Measurements from ENCODE around the gene ENDOV.

The ENDOV gene

DNA sequence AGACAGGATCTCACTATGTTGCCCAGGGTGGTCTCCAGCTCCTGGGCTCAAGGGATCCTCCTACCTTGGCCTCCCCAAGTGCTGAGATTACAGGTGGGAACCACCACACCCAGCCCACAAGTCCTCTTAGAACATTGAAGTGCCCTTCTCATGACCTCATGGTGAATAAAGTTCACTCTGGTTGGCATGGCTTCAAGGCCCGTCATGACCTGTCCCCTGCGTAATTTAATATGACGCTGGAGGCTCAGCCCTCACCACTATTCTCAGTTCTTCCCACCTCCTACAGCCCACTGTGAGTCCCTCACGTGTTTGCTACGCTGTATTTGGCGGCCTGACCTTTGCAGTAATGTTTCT, 1.9 kb downstream of the ENDOV start:
- DNase-seq = no peak

DNA sequence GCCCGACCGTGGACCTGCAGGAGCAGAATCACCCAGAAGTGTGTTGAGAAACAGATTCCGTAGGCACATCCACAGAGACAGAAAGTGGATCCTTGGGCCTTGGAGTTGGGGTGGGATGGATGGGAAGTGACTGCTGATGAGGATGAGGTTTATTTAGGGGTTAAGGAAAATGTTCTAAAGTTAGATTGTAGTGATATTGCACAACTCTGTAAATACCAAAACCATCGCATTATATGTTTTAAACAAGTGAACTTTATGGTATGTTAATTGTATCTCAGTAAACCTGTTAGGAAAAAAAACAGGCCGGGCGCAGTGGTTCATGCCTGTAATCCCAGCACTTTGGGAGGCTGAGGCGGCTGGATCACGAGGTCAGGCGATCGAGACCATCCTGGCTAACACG, 3.6 kb downstream of the ENDOV start:
- DNase-seq = no peak

DNA sequence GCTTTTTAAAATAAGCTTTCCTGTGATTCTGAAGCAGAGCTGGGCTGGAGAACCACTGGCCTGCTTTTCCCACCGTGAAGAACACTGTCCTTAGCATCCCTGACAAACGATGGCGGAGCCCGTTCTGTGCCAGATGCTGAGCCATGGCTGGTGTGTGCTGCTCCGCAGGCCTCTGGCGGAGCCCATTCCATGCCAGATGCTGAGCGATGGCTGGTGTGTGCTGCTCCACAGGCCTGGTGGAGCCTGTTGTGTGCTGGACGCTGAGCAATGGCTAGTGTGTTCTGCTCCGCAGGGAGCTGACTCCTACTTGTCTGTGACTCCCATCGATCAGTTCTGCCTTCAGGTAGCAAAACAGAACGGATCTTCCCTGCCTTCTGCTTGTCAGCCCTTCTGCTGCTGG, 4.3 kb downstream of the ENDOV start:
- DNase-seq = no peak

DNA sequence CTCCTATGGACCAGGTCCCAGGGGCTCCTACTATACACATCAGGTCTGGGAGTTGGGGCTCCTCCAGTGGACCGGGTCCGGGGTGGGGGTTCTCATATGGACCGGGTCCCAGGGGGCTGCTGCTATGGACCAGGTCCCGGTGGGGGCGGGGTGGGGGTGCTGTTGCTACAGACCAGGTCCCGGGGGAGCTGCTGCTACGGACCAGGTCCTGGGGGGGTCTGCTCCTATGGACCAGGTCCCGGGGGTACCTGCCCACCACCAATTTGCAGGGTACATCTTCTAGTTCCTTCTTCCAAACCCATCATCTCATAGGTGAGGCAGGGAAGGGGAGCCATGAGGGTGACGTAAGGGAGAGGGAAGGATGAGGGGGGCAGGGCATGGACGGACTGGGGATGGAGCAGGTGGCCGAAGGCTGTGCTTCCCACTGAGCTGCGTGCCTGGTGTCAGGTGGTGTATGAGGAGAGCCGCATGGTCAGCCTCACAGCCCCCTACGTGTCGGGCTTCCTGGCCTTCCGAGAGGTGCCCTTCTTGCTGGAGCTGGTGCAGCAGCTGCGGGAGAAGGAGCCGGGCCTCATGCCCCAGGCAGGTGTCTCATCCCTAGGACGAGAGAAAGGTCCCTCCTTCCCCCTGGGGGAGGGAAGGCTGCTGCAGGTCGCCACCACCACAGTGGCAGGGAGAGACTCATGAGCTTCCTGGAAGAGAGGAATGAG, 6.6 kb downstream of the ENDOV start:
- DNase-seq = no peak

DNA sequence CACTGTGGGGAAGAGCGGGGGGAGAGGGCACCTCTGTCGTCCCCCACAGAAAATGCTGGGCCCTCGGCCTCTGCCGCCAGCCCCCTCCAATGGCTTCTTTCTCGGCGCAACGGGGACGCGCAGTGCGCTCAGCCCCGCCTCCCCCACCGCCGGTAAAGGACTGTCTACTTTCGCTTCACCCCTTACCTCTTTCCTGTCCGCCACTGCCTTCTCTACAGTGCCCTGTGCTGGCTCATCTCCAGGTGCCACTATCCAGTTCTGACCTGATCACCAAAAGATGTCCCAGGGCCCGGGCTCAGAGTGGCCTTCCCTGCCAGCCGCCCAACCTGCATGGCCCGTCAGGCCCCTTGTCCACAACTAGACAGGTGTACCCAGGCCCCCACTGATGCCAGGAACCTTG, 7.3 kb downstream of the ENDOV start:
- no peak for DNase-seq

DNA sequence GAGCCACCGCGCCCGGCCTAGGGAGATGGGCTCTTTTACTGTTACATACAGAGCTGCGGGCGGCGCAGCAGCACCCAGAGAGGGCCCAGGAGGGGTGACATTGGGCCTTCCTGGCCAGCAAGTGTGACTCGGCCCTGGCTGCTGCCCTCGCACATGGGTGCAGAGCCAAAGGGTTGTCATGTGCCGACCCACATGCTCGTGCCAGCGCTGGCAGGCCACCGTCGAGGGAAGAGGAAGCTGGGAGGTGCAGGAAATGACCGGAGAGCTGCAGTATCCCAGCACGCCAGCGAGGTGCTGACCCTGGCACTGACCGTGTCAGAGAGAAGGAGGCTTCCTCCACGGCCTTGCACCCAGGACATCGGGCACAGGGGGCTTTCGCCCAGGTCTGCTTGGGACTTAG, 8.0 kb downstream of the ENDOV start:
- no peak for DNase-seq

DNA sequence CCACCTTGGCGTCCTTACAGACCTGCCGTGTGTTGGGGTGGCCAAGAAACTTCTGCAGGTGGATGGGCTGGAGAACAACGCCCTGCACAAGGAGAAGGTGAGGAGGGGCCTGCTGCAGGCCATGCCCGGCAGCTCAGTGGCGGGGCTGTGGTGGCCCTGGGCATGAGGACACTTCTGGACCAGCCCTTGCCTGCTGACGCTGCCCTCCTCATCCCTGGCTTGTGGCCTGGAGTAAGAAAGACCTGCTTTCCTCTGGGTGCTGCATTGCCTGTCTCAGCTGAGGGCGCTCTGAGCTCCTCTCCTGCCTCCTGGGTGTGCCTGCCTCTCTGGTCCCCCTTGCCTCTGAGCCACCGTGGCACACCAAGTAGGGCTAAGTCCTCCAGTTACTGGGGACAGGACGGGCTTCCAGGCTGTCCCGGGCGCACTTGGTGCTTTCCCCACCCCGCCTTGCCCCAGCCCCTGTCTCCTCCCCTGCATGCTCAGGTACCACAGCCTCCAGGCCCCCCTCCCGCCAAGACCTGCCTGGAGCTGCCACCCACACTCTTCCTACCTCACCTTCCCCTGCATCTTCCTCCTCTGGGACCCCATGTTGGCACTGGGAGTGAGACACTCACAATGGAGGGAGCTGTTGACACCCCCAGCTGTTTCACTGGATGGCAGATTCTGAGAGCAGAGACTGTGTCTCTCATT, 8.7 kb downstream of the ENDOV start:
- DNase-seq = no peak

DNA sequence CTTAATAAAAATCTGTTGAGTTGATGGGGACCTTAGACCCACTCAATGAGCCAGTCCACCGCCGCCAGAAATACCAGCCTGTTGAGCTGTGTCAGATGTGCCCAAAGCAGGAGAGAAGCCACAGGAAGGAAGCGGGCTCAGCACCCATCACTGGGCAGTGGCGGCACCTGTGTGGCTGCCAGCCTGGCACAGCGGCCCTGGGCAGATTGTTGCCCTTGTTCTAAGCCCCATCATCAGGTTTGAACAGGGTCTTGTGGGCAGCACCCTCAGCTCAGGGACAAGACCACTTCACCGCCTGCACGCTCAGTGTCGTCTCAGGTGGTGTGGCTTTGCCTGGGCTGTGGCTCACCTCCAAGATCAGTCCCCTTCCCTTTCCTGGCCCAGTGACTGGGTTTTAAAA, 9.3 kb downstream of the ENDOV start:
- DNase-seq = no peak

DNA sequence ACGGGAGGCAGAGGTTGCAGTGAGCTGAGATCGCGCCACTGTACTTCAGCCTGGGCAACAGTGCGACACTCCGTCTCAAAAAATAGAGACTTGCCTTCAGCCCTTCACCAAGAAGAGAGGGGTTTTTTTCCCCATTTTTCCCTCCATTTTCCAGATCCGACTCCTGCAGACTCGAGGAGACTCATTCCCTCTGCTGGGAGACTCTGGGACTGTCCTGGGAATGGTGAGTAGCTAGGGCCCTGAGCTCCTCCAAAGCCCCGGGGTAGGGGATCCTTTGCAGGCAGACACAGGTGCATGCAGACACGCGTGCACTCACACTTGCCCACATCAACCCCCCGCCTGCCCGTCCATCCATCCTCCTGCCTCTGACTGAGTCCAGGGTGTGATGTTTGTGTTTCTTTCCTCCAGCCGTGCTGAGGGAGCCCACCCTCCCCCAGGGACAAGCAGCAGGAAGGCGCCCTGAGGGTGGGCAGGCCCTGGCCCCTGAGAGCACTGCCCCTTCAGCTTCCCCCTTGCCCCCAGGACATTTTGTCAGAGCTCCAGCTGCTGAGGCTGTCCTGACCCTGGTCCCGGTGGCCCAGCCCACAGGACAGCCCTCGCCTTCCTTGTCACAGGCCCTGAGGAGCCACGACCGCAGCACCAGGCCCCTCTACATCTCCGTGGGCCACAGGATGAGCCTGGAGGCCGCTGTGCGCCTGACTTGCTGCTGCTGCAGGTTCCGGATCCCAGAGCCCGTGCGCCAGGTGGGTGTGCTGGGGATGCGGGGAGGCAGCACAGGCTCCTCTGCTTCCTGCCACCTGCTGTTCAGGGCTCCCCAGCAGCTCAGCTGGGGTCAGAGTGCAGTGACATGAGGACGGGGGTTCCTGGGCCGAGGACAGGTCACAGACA, 10.2 kb downstream of the ENDOV start:
- no peak for DNase-seq

DNA sequence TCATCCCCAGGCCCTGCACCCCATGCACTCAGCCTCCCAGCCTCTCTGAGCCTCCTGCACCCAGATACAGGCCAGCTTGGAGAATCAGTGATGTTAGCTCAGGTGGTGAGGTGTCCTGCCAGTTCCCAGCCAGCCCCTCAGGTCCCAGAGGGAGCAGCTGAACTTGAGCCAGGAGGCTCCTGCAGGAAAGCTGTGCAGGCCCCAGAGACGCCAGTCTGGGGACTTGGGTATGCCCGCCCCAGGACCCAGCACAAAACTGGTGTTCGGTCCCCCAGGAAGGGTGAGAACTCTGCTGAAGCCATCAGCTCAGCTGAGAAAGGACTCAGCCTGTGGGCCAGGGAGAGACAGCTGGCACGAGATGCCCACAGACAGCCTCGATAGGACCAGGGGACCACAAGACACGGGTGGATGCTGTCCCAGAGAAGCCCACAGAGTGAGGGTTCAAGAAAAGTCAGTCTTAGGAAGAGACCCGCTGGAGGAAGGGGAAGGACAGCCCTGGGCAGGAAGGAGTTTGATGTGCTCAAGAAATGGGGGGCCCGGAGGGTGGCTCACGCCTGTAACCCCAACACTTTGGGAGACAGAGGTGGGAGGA, 11.0 kb downstream of the ENDOV start:
- DNase-seq = no peak

DNA sequence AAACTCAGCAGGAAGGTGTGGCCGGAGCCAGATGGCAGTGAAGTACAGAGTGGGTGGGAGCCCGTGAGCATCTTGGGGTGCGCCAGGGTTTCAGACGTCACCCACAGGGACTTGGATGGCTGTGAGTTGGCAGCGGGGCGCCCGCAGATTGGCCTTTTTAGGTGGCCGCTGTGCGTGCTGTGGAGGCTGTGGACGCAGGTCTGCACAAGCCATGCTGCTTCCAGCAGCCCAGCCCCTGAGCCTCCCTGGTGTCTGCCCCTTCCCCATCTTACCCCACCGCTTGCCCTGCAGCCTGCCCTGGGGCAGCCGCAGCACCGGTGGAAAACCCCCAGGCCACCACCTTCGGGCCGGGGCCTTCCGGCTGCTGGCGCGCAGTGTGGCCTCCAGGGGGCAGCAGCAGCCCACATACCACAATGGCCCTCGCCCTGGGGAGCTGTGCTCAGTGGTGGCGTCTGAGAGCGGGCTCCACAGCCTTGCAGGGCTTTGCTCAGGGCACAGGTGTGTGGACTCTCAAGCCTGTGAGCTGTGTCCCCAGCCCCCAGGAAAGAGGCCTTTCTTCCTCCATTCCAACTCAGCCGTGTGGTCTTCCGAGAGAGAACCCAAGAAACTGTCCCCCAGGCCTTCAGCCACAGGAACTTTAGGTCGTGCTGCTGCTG, 11.8 kb downstream of the ENDOV start:
- DNase-seq = peak; percentile 41

DNA sequence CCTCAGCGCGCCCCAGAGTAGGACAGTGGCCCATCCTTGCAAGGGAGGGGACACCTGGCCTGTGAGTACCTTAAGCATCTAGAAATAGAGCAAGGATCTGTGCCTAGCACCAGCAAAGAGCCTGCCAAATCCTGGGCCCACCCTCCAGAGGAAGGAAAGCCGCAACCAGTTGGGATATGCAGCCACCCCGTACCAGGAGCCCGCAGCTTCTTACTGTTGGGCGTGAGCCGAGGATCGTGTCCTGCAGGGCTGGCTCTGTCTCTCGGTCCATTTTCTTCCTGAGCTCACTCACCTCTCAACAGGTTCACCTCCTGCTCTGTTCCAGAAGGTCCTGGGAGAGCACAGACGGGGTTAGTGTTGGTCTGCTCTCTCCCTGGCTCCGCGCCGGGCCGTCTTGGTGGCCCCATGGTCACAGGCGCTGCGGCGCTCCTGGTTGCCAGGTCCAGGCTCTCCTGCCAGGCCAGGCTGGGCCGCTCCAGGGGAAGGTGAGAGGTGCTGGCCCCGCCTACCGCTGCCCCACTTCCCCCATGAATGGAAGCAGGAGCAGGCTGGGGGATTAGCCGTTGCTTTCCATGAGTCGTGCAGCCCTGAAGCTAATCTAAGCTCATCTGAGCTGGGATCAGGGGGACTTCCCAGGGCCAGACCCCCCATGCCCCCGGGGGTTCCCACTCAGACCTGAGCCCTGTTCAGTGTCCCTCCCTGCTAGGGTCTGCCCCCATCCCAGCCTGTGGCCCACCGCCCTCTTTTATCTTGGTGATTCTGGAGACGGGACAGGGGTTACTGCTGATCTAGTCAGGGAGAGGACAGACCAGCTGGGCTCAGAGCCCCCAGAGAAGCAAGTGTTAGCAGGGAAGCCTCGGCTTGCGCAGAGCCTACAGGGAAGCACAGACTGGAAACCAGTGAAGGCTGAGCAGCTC, 12.7 kb downstream of the ENDOV start:
- DNase-seq = no peak

DNA sequence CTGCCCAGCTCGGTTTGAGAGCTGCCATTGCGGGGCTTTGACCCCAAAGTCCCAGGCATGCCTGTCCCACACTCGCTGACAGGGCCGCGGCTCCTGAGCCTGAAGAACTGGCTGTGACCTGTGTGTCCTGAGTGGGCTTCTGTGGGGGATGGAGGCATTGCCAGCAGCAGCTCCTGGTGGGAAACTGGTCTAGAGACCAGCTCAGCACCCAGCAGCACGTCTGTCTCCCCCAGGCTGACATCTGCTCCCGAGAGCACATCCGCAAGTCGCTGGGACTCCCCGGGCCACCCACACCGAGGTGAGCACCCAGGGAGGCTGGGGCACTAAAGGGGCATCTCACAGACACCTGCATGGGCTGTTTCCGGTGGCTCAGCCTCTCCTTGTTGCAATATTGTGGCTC, 13.4 kb downstream of the ENDOV start:
- DNase-seq = no peak

DNA sequence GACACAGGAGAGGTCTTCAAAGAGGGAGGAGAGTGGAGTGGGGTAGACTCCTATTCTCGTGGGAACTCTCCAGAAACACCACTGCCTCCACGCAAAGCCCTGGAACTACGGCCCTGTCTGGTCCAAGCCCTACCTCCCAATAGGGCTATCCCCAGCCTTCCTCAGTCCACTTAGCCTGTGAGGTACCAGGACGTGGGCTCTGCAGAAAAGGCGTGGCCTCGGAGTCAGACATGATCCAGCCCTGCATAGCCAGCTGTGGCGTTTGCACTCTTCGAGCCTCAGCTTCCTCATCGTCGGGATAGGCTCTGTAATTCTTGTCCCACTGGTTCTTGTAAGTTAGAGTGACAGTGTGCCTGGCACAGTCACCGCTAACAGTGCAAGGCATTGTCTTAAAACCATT, 13.8 kb downstream of the ENDOV start:
- DNase-seq = no peak

DNA sequence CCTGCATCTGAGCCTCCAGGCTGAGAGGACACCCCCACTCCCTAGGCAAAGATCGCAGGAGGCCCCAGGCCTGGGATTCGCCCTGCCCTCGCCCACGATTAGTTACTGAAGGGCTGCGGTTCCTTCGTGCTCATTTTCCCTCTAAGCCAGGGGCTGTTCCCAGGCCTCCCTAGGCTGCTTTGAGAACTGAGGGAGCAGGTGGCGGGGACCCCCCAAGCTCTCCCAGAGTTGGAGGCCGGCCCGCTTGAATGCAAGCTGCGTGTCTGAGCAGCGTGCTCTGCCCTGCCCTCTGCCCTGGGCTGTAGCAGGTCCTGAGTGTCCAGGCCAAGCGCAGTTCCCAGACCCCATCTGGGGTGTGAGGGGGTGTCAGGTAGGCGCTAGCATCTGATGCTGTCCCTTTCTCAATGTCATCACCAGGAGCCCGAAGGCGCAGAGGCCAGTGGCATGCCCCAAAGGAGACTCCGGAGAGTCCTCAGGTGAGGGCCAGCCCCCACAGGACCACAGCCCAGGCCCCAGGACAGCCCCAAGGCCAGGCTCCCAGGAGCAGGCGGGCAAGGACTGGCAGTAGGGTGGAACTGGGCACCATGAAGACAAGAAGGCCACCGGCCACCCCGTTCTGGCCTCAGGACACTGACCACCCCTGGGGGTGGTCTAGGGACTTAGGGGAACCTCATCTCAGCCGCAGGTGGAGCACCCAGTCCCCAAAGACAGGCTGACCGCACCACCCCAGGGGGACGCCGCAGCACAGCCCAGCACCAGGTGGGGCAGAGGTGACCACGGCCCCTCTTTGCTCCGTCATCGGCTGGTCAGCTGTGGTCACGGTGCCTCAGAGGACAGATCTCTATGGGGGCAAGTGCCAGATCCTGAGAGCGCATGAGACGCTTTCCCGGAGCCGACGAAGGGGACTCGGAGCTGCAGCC, 14.6 kb downstream of the ENDOV start:
- DNase-seq = no peak

DNA sequence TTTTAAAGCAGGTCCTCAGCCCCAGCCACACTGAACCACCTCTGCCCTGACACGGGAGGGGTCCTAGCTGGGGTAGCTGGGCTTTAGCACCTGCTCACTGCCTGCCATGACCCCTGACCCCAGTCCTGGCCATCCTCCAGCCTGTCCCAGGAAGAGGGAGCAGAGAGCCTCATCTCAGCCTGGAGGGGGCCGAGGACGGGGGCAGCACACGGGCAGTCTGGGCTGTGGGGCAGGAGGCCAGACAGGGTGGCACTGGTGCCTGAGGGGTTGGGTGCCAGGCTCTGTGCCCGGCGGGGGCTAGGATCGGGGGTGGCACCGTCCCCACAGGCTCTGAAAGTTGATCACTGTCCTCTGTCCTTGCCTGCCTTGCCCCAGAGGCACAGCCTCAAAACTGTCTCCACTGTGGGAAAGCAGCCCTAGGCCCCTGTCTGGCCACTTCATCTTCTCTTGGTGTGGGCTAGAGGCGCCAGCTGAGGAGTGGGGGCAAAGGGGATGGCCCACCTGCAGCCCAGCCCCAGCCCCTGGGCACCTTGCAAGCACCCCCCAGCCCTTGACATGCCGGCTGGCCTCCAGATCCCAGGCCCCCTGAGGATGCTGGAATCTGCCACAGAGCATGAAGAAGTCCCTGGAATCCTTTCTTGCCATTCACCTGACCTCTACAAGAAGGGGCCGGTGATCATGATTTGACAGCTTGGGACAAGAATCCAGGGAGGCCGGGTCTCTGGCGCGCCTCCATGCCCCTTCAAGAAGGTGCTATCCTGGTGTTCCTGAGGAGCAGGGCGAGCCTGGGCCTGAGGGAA, 15.7 kb downstream of the ENDOV start:
- DNase-seq = no peak

DNA sequence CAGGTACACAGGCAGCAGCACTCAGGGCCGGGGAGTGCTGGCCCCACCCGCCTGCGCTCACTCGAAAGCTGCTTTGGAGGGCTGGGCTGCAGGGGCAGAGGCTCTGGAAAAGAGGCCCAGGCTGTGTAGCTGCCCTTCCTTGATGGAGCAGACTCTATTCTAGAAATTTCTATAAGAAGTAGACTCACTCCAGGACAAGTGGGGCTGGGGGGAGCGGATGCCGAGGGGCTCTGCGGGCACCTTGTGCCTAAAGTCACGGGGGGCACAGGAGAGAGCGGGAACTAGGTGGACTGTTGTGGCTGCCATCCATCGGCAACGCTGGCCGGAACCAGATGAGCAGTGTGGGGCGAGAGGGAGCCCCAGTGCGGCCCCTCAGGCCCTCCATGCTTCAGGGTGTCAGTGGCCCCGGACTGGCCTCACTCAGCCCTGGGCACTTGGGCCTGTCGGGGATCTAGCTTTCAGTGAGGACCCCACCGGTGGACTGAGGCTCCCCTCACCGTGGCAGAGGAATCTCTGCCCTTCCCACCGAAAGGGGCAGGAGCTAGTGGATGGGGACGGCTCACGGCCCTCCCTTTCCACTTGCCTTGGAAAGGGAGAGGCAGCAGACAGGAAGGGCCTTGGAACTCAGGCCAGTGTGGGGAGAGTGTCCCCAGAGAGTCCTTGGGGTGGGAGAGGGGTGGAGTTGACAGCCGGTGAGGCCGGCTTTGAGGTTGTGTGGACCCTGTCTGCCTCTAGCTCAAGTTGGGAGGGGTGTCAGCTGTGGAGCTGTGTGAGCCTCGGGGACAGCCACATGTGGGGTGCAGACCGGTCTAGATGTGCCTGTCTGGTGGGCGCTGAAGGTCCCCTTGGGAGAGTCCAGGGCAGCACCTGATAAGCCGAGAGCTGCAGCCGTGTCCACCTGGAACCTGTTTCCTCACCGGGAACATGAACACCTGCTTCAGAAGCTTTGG, 16.6 kb downstream of the ENDOV start:
- no peak for DNase-seq

DNA sequence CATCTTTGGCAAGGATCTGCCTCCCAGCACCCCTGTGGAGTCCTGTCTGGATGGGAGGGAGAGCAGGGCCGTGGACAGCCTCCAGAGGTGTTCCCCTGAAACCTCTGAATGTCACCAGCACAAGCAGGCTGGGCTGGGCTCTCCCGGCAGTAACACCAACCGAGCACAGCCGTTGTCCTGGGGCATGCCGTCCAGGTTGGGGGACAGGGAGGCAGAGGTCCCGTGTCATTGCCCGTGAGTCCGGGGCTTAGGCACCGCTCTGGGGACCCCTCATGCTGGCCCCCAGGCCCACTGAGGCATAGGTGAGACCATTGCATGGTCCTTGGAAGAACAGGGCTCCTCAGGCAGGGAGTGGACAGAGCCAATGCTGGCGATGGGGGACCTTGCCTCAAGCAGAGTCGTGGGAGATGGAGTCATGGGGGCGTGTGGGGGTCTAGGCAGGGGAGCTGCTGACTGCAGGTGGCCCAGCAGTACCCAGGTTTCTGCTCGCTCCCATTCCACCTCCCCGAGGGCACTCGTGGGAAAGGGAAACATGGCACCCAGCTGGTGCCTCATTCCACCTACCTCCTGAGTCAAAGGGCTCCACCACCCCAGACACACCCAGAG, 17.5 kb downstream of the ENDOV start:
- no peak for DNase-seq

All from NCI-H1105 treated with DMSO at 0.1 percent for 48 hours (cell line).